Small intestine (tissue), 7 donors: ENCODE results near the gene DMRTA2. TPM values are rescaled to one million over a fixed set of nuclear protein-coding genes. Genes with fewer than 3 reads are reported as not detected.
"Not testable (repeated sequence)": the region's sequence is repeated elsewhere in the genome, so short reads cannot be mapped to it uniquely, and the experiment has no call there.

Source experiments
- DNase-seq, 2 donors: peaks; one replicate each; pipeline versions ENCODE4 v3.0.0 to v3.0.0-alpha.2; 2013
- FAIRE-seq: peaks from 2 replicates; lab custom pipeline; 2012; peaks lifted over from hg19 to GRCh38; lab: Jason Lieb, UNC
- H3K27ac ChIP-seq, 3 donors: one replicate each; pipeline ENCODE4 v1.5.1; 2013; ENCODE audit warnings: low read length in 2 of 3, mild to moderate bottlenecking in 2 of 3, control low read depth in 1 of 3, inconsistent platforms in 1 of 3, low read depth in 1 of 3, moderate library complexity in 1 of 3
- H3K27me3 ChIP-seq, 3 donors: one replicate each; pipeline ENCODE4 v1.6.1; 2013; ENCODE audit warnings: low read length in 3 of 3, inconsistent platforms in 1 of 3; ENCODE audit not compliant: control insufficient read depth in 3 of 3, insufficient read depth in 3 of 3
- H3K36me3 ChIP-seq, 3 donors: one replicate each; pipeline ENCODE4 v1.6.1; 2013; ENCODE audit warnings: low read length in 3 of 3, inconsistent platforms in 1 of 3, low read depth in 1 of 3, mild to moderate bottlenecking in 1 of 3, moderate library complexity in 1 of 3; ENCODE audit not compliant: control insufficient read depth in 3 of 3, insufficient read depth in 2 of 3
- H3K4me1 ChIP-seq, 3 donors: one replicate each; pipeline ENCODE4 v1.6.1; 2013; ENCODE audit warnings: low read length in 2 of 3, inconsistent platforms in 1 of 3, low read depth in 1 of 3, mild to moderate bottlenecking in 1 of 3, moderate library complexity in 1 of 3; ENCODE audit not compliant: control insufficient read depth in 3 of 3, insufficient read depth in 2 of 3
- H3K4me3 ChIP-seq, 3 donors: one replicate each; pipeline ENCODE4 v1.5.1; 2013; ENCODE audit warnings: low read length in 3 of 3, control low read depth in 1 of 3, inconsistent platforms in 1 of 3, low read depth in 1 of 3, mild to moderate bottlenecking in 1 of 3, moderate library complexity in 1 of 3
- H3K9me3 ChIP-seq, 2 donors: one replicate each; pipeline ENCODE4 v1.6.1; 2013; ENCODE audit warnings: low read depth in 1 of 2, low read length in 1 of 2; ENCODE audit not compliant: control insufficient read depth in 2 of 2, insufficient read depth in 1 of 2
- WGBS, 3 donors: extraction: QIAGEN DNeasy Blood & Tissue Kit; methylation state at CpG; one replicate each; pipeline ENCODE4 v1.1.7; 2013; 5-methylcytosine and 5-hydroxymethylcytosine counted together
- polyA plus RNA-seq, 4 donors: library from polyadenylated mRNA; stranded (reverse) in 3 of 4; unstranded in 1 of 4; fragments of 200-250 nt in 3 of 4; fragments of 120-200 nt in 1 of 4; gene quantifications; one replicate each; pipeline versions ENCODE4 v1.2.1 to v1.2.3, GENCODE V29; 2013
- donor health status: healthy with polysubstance abuse.
- donor health status: control.
- donor health status: control.
- donor health status: Bipolar disorder and iron deficiency.
- donor health status: healthy.

DMRTA2 gene
- polyA plus RNA-seq, 4 donors, result 0.03 TPM; not detected in 2

DNA sequence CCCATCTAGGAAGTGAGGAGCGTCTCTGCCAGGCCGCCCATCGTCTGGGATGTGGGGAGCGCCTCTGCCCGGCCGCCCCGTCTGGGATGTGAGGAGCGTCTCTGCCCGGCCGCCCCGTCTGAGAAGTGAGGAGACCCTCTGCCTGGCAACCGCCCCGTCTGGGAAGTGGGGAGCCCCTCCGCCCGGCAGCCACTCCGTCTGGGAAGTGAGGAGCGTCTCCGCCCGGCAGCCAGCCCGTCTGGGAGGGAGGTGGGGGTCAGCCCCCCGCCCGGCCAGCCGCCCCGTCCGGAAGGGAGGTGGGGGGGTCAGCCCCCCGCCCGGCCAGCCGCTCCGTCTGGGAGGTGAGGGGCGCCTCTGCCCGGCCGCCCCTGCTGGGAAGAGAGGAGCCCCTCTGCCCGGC is 41.7 kb downstream of the DMRTA2 start:
- FAIRE-seq, H3K4me3 ChIP-seq, DNase-seq, H3K4me1 ChIP-seq, H3K36me3 ChIP-seq, H3K27ac ChIP-seq, H3K9me3 ChIP-seq, H3K27me3 ChIP-seq: not testable (repeated sequence)
- WGBS, 3 donors, result 94 to 95% (median 94%) methylated on average over 12 to 33 of the region's 33 CpGs

DNA sequence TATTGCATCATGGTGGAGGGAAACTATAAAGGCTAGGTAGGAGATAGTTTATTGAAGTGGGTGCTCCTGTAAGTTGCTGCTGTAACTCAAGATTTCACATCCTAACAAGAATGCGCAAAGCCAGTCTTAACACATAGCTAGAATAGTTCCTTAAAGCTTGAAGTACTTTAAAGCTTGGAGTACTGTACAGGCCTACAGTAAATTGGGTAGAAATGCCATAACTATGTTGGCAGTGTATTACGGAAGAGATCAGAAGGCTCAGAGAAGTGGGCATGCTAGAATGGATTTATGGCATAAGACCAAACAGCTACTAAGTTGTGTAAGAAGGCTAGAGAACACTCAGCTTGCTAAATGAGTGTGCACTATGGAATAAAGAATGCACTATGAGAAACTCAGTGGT is 44.5 kb downstream of the DMRTA2 start:
- H3K4me3 ChIP-seq, result no peak overlapping the region
- H3K27ac ChIP-seq, result no peak overlapping the region
- no peaks in the 10 kb centered on the region for H3K9me3 ChIP-seq
- WGBS, 3 donors, result 92 to 98% (median 97%) methylated on average over 2 of the region's 2 CpGs
- FAIRE-seq, result no peak
- H3K36me3 ChIP-seq, result no peaks in the 10 kb centered on the region
- DNase-seq, result no peak
- H3K4me1 ChIP-seq, result no peaks in the 10 kb centered on the region
- H3K27me3 ChIP-seq, result no peaks in the 10 kb centered on the region

GRCh38 chr1:50373532-50373931 is 49.7 kb downstream of the DMRTA2 start:
- FAIRE-seq (no peak), DNase-seq (no peak)
- H3K4me1 ChIP-seq, result no peaks in the 10 kb centered on the region
- no peaks in the 10 kb centered on the region for H3K9me3 ChIP-seq
- no peak overlapping the region for H3K4me3 ChIP-seq
- 75 to 82% (median 76%) methylated on average over 1 of the region's 1 CpG for WGBS, 3 donors
- no peak overlapping the region for H3K27ac ChIP-seq
- no peaks in the 10 kb centered on the region for H3K36me3 ChIP-seq
- H3K27me3 ChIP-seq, result peaks cover 0 to 12% (median 8%) of the 10 kb centered on the region in 3 donors

DNA sequence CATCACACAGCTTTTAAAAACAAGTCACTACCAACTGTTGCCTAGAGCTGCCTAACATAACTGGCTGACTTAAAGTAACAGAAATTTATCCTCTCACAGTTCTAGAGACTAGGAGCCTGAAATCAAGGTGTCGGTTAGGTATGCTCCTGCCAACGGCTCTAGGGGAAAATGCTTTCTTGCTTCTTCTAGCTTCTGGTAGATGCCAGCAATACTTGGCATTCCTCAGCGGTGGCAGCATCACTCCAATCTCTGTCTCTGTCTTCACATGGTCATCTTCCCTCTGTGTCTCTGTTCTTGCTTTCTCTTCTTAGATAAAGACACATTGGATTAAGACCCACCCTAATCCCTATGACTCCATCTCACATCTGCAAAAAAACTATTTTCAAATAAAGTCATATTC is 51.5 kb downstream of the DMRTA2 start:
- H3K4me3 ChIP-seq, result no peak overlapping the region
- no peak overlapping the region for H3K27ac ChIP-seq
- no peaks in the 10 kb centered on the region for H3K4me1 ChIP-seq
- DNase-seq, result no peak
- no peak for FAIRE-seq
- H3K27me3 ChIP-seq, result peaks cover 0 to 18% (median 14%) of the 10 kb centered on the region in 3 donors
- WGBS, 3 donors, result 57 to 71% (median 70%) methylated on average over 3 of the region's 3 CpGs
- no peaks in the 10 kb centered on the region for H3K9me3 ChIP-seq
- H3K36me3 ChIP-seq, result no peaks in the 10 kb centered on the region

GRCh38 chr1:50369830-50370229 is 53.4 kb downstream of the DMRTA2 start:
- DNase-seq (no peak), FAIRE-seq (no peak)
- H3K9me3 ChIP-seq, result no peaks in the 10 kb centered on the region
- 64 to 74% (median 66%) methylated on average over 7 of the region's 7 CpGs for WGBS, 3 donors
- H3K4me3 ChIP-seq, result no peak overlapping the region
- H3K27me3 ChIP-seq, result peaks cover 0 to 20% (median 14%) of the 10 kb centered on the region in 3 donors
- no peak overlapping the region for H3K27ac ChIP-seq
- H3K4me1 ChIP-seq, result no peaks in the 10 kb centered on the region
- no peaks in the 10 kb centered on the region for H3K36me3 ChIP-seq

DNA sequence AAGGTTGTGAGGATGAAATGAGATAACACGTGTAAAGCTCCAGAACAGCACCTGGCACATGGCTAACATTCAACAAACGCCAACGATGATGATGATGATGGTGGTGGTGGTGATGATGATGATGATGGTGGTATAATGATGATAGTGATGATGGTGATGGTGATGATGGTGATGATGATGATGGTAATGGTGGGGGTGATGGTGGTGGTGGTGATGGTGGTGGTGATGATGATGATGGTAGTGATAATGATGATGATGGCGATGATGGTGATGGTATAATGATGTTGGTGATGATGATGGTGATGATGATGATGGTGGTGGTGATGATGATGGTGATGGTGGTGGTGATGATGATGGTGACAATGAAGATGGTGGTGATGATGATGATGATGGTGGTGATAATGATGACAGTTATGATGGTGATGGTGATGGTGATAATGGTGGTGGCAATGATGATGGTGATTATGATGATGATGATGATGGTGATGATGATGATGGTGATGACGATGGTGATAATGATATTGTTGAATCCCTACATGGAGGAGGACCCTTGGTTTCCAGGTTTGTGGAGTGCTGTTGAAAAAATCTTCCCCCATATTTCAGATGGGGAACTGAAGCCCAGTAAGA is 54.1 kb downstream of the DMRTA2 start:
- FAIRE-seq, result no peak

GRCh38 chr1:50368179-50369007 is 54.9 kb downstream of the DMRTA2 start:
- no peak overlapping the region for H3K27ac ChIP-seq
- H3K27me3 ChIP-seq, result peaks cover 0 to 20% (median 14%) of the 10 kb centered on the region in 3 donors
- H3K4me1 ChIP-seq, result no peaks in the 10 kb centered on the region
- DNase-seq (peak; percentile 29 to 52), FAIRE-seq (no peak)
- H3K36me3 ChIP-seq, result no peaks in the 10 kb centered on the region
- 17 to 18% (median 17%) methylated on average over 31 of the region's 31 CpGs for WGBS, 3 donors
- H3K4me3 ChIP-seq, result no peak overlapping the region
- no peaks in the 10 kb centered on the region for H3K9me3 ChIP-seq

More for the DNA sequence above, 54.1 kb downstream of the DMRTA2 start:
- no peaks in the 10 kb centered on the region for H3K4me1 ChIP-seq
- no peak overlapping the region for H3K4me3 ChIP-seq
- H3K9me3 ChIP-seq, result no peaks in the 10 kb centered on the region
- H3K36me3 ChIP-seq, result no peaks in the 10 kb centered on the region
- H3K27ac ChIP-seq, result no peak overlapping the region
- WGBS, 3 donors, result 50 to 75% (median 54%) methylated on average over 5 of the region's 5 CpGs
- peaks cover 0 to 20% (median 14%) of the 10 kb centered on the region in 3 donors for H3K27me3 ChIP-seq
- DNase-seq, result no peak
